Thoracic aorta (tissue), 2 donors: ENCODE data around the gene MEIKIN. TPM values are rescaled to one million over a fixed set of nuclear protein-coding genes. Genes with fewer than 3 reads are reported as not detected.

Experiments used
- ATAC-seq: fragments of 150-250 bp; one replicate; pipeline ENCODE4 v1.8.0; 2017; ENCODE audit warnings: low read depth; ENCODE audit not compliant: insufficient number of reproducible peaks, low FRiP score
- DNase-seq: peaks from one replicate; pipeline ENCODE4 v3.0.0-alpha.2; 2020; ENCODE audit warnings: low spot score
- H3K27ac ChIP-seq, 2 donors: fragments of 200-600 bp; sonication (generic); 1 replicate in 1 of 2; 2 replicates in 1 of 2; pipeline ENCODE4 v1.5.1; 2016; ENCODE audit warnings: mild to moderate bottlenecking in 2 of 2, moderate library complexity in 2 of 2
- H3K27me3 ChIP-seq: fragments of 200-600 bp; sonication (generic); replicated peaks from 2 replicates; pipeline ENCODE4 v1.6.0; 2016; ENCODE audit warnings: mild to moderate bottlenecking; ENCODE audit not compliant: insufficient read depth
- H3K36me3 ChIP-seq: fragments of 200-600 bp; sonication (generic); one replicate; pipeline ENCODE4 v1.5.1; 2016
- H3K4me1 ChIP-seq, 2 donors: fragments of 200-600 bp; sonication (generic); 1 replicate in 1 of 2; 2 replicates in 1 of 2; pipeline versions ENCODE4 v1.5.1 to v1.6.0; 2016; ENCODE audit warnings: low read depth in 2 of 2, mild to moderate bottlenecking in 1 of 2; ENCODE audit not compliant: control insufficient read depth in 1 of 2
- H3K4me3 ChIP-seq: fragments of 200-600 bp; sonication (generic); 2 replicates; pipeline ENCODE4 v1.5.1; 2016; ENCODE audit warnings: mild to moderate bottlenecking
- H3K9me3 ChIP-seq: fragments of 200-600 bp; sonication (generic); 2 replicates; pipeline ENCODE4 v1.5.1; 2016
- total RNA-seq, 2 donors: library from RNA; depleted of rRNA; stranded (reverse); fragments of >200 nt; gene quantifications; one replicate each; pipeline versions ENCODE4 v1.1.0 to v1.2.3, GENCODE V29; 2016
- TF ChIP-seq, protein P1 (sequence below): fragments of 200-600 bp; sonication (generic); IDR thresholded peaks from one replicate; pipeline ENCODE4 v1.5.1; 2019; ENCODE audit warnings: antibody characterized with exemption

Gene MEIKIN
- total RNA-seq, 2 donors from 2014 or later = not detected

GRCh38 chr5:131771692-131772091 is 173.8 kb downstream of the MEIKIN start:
- no peaks in the 10 kb centered on the region for H3K27me3 ChIP-seq
- ATAC-seq (no peak), DNase-seq (no peak)
- no peaks in the 10 kb centered on the region for H3K9me3 ChIP-seq
- H3K4me1 ChIP-seq = peaks cover 24 to 63% of the 10 kb centered on the region in 2 donors
- H3K27ac ChIP-seq = no peak overlapping the region
- TF ChIP-seq, protein P1, sequence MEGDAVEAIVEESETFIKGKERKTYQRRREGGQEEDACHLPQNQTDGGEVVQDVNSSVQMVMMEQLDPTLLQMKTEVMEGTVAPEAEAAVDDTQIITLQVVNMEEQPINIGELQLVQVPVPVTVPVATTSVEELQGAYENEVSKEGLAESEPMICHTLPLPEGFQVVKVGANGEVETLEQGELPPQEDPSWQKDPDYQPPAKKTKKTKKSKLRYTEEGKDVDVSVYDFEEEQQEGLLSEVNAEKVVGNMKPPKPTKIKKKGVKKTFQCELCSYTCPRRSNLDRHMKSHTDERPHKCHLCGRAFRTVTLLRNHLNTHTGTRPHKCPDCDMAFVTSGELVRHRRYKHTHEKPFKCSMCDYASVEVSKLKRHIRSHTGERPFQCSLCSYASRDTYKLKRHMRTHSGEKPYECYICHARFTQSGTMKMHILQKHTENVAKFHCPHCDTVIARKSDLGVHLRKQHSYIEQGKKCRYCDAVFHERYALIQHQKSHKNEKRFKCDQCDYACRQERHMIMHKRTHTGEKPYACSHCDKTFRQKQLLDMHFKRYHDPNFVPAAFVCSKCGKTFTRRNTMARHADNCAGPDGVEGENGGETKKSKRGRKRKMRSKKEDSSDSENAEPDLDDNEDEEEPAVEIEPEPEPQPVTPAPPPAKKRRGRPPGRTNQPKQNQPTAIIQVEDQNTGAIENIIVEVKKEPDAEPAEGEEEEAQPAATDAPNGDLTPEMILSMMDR = no peak
- H3K36me3 ChIP-seq = no peaks in the 10 kb centered on the region
- H3K4me3 ChIP-seq = no peak overlapping the region

GRCh38 chr5:131769961-131770360 is 175.5 kb downstream of the MEIKIN start:
- ATAC-seq (no peak), DNase-seq (no peak)
- TF ChIP-seq, protein P1 = no peak
- H3K4me3 ChIP-seq = no peak overlapping the region
- no peak overlapping the region for H3K27ac ChIP-seq
- no peaks in the 10 kb centered on the region for H3K36me3 ChIP-seq
- H3K9me3 ChIP-seq = no peaks in the 10 kb centered on the region
- H3K4me1 ChIP-seq = peaks cover 28 to 62% of the 10 kb centered on the region in 2 donors
- H3K27me3 ChIP-seq = no peaks in the 10 kb centered on the region

DNA sequence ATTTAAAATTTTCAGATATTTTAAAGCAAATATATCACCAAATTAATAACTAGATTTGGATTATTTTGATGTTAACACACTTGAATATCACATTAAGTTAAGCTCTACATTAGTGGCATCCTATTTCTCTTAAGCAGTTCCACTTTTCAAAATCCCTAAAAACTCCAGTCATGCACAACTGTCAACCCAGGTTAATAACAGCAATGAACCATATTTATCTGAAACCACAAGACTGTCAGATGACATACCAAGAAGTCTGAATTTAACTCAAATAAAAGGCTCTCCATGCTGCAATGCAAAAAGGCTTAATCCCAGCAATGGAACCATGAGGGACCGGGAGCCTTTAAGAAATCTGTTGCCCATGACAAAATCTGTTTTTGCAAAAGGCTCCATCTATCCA is 176.1 kb downstream of the MEIKIN start:
- DNase-seq (no peak), ATAC-seq (no peak)
- H3K27ac ChIP-seq = no peak overlapping the region
- H3K9me3 ChIP-seq = no peaks in the 10 kb centered on the region
- no peak overlapping the region for H3K4me3 ChIP-seq
- peaks cover 28 to 57% of the 10 kb centered on the region in 2 donors for H3K4me1 ChIP-seq
- H3K36me3 ChIP-seq = no peaks in the 10 kb centered on the region
- TF ChIP-seq, protein P1 = no peak
- H3K27me3 ChIP-seq = no peaks in the 10 kb centered on the region

DNA sequence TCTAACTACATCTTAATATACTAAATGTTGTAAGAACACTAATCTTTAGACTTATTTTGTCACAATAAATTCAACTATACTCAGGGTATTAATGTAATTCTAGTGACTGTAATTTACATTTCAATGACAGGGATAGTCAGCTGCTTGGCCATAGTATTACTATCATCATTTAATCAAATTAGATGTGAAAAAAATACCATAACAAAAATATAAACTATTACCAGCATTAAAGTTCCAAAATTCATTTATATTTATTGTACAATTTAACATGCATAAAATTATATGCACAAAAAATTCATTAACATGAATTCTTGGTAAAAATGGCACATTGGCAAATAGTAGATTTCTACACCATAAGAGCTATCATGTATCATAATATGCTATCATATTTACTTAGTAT is 177.6 kb downstream of the MEIKIN start:
- TF ChIP-seq, protein P1 = no peak
- no peaks in the 10 kb centered on the region for H3K9me3 ChIP-seq
- no peaks in the 10 kb centered on the region for H3K36me3 ChIP-seq
- H3K4me1 ChIP-seq = peaks cover 28 to 44% of the 10 kb centered on the region in 2 donors
- no peaks in the 10 kb centered on the region for H3K27me3 ChIP-seq
- H3K4me3 ChIP-seq = no peak overlapping the region
- ATAC-seq = no peak
- no peak overlapping the region for H3K27ac ChIP-seq
- no peak for DNase-seq

DNA sequence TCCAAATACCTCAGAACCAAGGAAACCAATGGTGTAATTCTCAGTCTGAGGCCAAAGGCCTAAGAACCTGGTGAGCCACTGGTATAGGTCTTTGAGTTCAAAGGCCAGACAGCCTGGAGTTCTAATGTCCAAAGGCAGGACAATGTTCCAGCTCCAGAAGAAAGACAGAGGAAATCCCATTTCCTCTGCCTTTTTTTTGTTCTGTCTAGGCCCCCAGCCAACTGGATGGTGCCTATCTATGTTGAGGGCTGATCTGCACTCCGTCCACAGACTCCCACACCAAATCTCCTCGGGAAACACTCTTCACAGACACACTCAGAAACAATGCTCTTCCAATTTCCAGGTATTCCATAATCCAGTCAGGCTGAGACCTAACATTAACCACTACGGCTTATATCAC is 178.8 kb downstream of the MEIKIN start:
- TF ChIP-seq, protein P1 = no peak
- Histone ChIP-seq H3K36me3 (no peaks in the 10 kb centered on the region), H3K4me3 (no peak overlapping the region), H3K9me3 (no peaks in the 10 kb centered on the region), H3K27ac (no peak overlapping the region), H3K27me3 (no peaks in the 10 kb centered on the region), H3K4me1 (peaks cover 17 to 33% of the 10 kb centered on the region in 2 donors)
- no peak for ATAC-seq
- no peak for DNase-seq
